GM11168 (cell line): ENCODE results near the gene FOXRED2.
"Not testable (repeated sequence)": the region's sequence is repeated elsewhere in the genome, so short reads cannot be mapped to it uniquely, and the experiment has no call there.

Experiments used
- in situ Hi-C: fragments of 300-500 bp; cut with MboI; formaldehyde crosslinking; loops from one replicate; pipeline ENCODE4 v1.12.0; 2022; ENCODE audit warnings: low sequenced_read_pairs; ENCODE audit not compliant: unreplicated experiment

FOXRED2 gene

DNA sequence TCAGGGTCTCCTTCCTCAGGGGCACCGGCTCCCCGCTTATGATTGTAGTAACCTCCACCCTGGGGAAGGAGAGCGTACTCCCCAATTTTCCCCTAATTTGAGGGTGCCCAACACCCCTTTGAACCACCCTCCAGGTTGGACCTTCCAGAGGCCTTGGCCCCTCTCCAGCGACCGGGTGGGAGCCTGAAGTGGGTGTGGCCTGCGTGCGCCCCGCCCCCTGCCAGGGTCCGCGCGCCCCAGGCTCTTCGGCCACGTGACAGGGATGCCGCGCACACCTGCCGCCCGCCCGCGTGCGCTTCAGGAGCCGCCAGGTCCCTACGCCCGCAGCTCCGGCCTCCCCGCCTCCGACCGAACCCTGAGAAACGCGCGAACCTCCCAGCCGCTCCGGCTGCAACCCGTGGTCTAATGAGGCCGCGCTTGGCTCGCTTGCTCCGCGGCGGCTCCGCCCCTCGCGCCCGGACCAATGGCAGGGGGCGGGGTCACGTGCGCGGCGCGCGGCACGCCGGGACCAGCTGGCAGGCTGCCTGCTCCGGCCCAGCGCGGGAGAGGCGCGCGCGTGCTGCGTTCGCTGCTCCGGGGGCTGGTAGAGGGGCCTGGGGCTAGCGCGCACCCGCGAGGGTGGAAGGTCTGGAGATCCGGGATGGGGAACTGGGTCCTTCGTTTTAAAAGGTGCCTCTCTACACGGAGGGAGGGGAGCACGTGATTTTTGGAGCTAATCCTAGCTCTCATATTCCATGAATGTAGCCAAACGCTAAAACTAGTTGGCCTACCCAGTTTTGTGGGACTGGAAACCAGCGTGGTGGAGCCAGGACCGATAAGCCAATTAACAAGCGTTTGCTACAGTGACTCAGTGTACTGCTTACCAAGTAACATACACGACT, at the start of gene FOXRED2:
Gene FOXRED2, minus strand, starts transcription at position 404 of the 881 bp plus-strand sequence. CDS start 618 bp downstream, outside the sequence.
- in situ Hi-C loops = no loop called here

DNA sequence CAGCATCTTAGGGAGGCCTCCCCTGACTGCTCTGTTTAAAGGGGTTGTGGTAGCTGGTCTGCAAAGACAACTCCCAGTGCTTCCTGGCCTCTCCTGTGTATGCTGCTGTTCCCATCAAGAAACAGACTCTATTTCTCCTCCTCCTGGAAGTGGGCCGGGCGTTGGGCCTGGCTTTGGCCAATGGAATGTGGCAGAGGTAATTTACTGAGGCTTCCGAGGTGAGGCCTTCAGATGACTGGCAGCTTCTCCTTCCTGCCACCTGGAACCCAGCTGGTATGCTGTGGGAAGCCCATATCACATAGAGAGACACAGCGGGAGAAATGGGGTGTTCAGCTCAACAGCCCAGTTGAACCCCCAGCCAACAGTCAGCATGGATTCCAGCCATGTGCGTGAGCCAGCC, 47.3 kb upstream of the FOXRED2 start:
- in situ Hi-C loops = no loop called here

DNA sequence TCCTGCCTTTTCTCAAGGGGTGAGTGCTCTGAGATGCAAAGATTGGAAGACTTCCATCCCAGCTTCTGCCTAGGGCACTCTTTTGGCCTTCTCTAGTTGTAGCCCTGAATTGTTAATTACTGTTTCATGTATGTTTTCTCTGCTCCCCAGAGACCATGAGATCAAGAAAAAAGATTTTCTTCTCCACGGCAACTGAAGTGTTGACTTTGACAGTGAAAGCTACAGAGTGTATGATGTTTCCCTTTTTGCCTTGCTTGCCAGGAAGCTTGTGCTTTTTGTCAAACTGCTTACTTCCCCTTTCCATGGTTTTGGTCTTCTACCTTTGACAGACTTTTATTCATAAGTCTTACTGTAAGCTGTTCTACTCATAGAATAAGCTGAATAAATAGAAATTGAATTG, 45.4 kb upstream of the FOXRED2 start:
- in situ Hi-C loops = no loop called here

DNA sequence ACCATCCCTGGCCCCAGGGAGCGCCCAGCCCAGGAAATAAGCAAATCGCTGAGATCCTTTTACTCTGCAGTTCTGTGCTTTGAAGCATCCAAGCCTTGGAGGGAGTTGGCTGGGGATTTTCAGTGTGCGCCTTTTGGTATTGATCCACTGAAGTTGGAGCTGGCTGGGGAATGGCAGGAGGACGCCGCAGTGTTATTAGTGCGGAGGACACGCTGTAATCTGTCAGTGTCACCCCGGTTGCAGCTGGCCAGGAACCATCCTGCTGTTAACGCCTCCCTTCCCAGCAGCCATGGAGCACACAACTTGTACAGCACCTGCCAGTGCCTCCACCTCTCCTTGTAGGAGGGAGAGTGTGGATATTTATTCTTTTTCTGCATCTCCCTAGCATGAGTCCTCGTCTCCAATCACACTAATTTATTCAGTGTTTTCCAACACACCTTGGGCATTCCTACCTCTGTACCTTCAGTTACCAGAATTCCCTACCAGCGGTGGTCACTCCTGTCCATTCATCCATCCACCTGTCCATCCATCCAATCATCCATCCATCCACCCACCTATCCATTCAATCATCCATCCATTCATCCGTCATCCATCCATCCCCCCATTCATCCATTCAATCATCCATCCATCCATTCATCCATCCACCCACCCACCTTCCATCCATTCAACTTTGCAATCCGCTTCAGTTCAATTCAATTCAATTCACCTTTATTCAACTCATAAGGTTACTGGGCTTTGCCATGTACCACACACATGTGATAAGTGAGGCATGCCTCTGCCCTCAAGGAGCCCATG, 44.1 kb upstream of the FOXRED2 start:
- in situ Hi-C loops = no loop called here

DNA sequence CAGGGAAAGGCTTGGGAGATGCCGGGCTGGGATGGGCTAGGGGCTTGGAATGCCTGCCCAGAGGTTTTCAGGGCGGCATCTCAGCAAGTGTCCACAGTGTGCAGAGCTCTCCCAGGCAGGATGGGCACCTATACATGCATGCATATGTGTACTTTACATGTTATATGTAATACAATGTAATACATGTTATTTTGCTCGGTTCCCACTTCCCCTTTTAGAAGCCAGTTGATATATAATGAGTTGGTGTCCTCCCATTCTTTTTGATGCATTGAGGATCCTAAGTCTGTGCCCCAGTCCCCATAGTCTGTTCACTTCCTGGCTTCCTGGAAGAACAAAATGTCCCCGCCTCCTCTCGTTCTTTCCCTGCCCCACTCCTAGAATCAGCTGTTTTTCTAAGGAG, 42.2 kb upstream of the FOXRED2 start:
- in situ Hi-C loops = no loop called here

DNA sequence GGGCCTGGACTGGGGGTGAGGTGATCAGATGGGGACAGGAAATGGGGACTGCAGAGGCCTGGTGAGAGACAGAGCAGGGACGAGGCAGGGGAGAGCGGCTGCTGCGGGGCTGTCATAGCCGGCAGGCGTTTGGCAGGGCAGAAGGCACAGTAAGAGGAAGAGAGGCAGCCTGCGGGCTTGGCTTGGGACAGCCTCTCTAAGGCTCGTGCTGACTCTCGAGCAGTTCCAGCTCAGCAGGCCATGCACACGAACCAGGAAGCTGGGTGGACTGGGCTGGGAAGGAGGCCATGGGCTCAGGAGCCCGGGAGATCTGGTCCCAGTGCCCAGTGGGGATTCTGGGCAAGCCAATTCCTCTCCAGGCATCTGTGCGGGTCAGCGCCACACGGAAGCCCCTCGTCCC, 41.8 kb upstream of the FOXRED2 start:
- in situ Hi-C loops = no loop called here

DNA sequence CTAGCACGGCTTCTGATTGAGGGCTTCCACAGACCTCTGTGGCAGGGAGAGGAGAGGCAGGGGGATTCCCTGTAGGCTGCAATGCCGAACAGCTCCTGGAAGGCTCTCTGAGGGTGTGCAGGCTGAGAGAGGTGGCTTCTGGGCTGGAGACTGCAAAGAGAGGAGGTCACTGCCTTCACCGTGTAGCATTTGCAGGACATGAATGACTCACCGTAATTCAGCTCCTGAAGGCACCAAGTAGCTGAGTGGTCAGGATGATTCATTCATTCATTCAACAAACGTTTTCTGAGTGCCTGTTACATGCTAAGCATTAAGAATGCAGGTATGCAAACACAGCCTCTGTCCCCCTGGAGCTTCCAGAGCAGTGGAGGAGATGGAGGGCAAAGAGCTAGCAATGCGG, 40.1 kb upstream of the FOXRED2 start:
- in situ Hi-C loops = no loop called here

DNA sequence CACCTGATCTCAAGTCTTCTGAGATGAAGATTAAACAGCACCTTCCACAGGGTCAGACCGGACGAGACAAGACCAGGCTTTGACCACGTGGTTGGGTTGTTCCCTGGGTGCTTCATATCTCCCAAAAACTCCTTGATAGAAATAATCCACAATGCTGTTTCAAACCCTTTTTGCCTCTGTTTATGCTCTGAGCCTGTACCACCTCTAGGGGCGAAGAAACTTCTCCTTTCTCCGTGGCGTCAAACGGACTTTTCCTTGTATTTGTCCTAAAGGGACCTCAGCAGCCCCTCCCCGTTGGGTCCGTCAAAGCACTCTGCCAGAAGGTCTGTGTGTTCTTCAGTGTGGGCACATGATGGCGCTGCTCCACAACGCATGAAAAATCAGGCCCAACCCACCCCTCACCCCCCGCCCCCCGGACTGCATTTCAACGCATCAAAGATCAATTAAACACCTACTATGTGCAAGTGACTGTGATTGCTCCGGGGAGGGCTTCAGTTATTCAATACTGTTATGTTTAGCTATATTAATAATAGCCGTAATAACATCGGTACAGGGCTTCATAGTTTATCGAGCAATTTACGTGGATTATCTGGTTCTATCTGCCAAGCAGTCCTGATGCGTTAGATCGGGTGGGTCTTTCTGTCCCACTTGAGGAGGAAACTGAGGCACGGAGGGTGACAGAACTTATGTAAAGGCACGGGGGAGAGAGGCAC, 39.4 kb upstream of the FOXRED2 start:
- in situ Hi-C loops = no loop called here

DNA sequence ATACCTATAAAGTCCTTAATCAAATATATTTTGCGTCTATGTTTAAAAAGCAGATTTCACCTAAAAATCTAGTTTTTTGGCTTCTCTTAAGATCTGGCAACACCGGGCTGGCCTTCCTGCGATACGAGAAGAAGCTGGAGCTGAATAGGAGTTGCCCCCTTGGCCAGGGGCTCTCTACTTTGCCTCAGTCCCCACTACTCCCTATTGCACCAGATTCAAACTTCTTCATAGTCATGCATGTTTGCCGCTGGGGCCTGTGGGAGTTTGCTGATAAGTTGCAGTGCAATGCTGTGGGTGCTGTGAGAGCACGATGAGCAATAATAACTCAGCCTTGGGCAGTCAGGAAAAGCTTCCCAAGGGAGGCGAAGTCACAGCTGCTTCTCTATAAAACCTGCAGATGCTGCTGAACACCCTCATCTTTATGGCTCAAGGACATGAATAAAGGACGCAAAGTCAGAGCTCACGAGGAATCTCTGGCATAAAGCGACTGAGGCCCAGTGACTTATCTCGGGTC, 37.3 kb upstream of the FOXRED2 start:
- in situ Hi-C loops = no loop called here

DNA sequence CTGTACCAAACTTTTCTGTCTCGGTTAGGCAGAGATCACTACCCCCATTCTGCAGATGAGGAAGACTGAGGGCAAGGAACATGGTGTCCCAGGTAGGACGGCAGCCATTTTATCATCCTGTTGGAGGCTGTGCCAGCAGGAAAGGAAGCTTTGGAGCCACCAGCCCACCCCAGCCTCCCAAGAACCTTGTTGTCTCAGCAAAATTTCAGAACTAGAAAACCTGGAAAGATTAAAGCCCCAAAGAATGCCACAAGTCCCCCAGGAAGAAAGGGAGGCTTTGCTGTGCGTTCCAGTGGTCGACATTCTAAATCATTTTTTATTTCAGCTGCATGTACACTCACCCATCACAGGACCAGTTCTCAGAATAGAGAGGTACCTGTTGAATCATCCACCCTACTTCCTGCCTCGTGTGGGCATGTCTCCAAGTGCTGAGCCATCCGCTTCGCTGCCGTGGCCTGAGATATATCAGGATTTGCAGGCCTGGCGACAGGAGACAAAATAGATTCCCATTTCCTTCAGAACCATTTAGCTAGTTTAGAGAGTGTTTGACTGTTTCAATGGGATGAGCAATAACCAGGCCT, 35.1 kb upstream of the FOXRED2 start:
- in situ Hi-C loops = no loop called here

DNA sequence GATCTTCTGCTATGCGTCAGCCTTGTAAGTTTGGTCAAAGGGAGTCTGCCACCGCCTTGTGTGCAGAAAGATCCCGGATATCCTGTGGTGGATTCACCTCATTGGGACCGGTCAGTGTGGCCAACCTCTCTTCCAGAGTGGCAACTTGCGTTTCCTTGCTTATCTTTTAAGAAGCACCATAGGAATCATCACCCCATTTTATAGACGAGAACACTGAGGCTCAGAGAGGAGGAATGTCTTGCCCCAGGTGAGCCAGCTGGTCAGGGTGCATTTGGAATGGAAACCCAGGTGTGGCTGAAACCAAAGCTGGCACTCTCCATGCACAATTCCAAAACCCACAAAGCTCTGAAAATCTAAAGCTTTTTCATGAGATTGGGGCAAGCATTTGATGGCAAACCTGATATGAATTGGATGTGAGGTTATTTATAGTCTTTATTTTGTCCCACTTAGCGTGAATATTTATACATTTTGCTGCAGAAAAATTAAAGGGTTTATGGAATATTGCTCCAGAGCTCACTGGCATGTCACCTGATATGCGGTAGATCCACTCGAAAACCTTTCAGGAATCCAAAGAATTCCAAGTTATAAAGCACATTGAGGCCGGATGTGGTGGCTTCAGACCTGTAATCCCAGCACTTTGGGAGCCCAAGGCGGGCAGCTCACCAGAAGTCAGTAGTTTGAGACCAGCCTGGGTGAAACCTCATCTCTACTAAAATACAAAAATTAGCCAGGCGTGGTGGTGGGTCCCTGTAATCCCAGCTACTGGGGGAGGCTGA, 34.2 kb upstream of the FOXRED2 start:
- in situ Hi-C loops = no loop called here

DNA sequence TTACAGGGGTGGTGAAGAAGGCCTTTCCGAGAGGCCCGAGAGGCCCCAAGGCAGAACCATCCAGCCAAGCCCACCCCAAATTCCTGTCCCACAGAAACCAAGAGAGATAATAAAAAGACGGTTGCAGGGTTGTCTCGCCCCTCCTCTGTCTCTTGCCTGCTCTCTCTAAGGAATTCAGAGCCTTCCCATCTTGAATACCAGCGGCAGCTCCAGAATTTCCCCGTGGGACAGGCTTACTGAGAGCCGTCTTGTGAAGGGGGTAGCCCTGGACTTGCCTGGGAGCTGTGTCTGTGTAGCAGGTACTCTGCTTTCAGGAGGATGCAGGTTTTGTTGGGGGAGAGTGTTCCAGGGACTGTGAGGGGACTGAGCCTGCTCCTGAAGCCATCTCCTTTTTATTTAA, 31.7 kb upstream of the FOXRED2 start:
- in situ Hi-C loops = no loop called here

DNA sequence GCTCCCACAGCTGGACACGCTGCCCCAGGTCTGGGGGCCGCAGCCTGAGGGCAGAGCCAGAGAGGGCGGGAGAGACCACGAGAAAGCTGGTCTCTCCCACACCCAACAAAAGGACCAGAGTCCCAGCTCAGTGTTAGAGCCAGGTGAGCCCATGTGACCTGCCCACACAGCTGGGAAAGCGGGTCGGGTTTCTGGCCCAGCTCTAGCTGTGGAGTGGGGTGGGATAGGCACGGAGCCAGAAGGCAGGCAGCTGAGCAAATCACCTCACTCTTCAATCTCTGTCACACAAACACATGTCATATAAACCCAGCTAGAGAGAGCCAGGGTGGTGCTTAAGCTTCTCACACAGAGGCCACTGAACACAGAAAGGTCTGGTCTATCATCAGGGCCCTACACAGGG, 29.9 kb upstream of the FOXRED2 start:
- in situ Hi-C loops = no loop called here

DNA sequence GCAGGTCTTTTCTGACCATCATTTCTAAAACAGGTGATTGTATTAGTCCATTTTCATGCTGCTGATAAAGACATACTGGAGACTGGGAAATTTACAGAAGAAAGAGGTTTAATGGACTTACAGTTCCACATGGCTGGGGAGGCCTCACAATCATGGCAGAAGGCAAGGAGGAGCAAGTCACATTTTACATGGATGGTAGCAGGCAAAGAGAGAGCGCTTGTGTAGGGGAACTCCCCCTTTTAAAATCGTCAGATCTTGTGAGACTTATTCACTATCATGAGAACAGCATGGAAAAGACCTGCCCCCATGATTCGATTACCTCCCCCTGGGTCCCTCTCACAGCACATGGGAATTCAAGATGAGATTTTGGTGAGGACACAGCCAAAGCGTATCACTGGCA, 26.5 kb upstream of the FOXRED2 start:
- in situ Hi-C loops = not testable (repeated sequence)

DNA sequence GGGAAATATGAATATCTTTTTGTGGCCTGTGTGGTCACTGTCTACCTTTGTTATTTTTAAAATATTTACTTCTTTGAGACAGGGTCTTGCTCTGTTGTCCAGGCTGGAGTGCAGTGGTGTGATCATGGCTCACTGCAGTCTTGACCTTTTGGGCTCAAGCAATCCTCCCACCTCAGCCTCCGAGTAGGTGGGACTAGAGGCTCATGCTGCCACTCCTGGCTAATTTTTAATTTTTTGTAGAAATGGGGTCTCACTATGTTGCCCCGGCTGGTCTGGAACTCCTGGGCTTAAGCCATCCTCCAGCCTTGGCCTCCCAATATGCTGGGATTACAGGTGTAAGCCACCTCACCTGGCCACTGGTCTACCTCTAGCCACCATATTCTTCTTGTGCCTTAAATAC, 25.6 kb upstream of the FOXRED2 start:
- in situ Hi-C loops = no loop called here

DNA sequence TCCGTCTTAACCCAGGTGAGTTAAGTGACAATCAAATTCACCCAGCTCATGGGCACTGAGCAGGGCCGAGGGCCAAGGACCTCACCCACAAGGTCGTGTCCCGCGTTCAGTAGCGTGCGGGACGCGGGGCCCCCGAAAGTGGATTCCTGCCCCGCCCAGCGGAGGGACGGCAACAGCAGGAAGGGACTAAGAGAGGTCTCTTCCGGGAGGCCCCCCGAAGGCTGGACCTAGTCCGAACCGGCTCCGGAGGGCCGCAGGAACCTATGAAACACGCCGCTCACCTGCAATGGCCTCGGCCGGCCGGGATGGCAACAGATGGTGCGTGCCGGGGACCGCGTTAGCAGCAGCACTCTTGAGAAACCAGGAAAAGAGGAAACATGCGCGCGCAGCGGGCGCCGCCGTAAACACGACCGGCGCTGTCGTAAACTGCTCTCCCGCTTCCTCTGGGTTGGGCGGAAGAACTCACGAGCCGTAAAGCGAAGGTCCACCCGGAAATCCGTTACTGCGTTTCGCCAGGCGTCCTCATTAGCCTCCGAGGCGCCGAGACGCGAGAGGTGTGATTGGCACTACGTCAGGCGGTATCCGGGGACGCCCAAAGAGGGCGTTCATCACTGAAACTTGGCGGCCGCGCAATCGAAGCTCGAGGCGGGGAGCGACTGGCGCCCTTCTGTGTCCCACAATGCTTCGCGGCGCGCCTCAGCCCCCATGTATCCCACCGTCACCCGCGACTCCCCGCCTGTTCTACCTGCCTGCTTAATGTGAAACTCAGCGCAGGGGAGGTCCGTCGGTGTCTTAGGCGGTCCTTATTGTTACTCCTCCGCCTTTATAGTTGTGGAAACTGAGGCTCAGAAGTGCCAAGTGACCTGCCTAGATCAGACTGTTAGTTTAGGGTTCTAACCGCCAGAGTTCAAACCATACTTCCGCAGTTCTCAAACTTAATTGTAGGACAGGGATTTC, 22.2 kb upstream of the FOXRED2 start, which contains the start of gene EIF3D:
Gene EIF3D, minus strand, starts transcription at position 372 of the 957 bp plus-strand sequence. CDS start 3,045 bp downstream, outside the sequence.
- in situ Hi-C loops = no loop called here

DNA sequence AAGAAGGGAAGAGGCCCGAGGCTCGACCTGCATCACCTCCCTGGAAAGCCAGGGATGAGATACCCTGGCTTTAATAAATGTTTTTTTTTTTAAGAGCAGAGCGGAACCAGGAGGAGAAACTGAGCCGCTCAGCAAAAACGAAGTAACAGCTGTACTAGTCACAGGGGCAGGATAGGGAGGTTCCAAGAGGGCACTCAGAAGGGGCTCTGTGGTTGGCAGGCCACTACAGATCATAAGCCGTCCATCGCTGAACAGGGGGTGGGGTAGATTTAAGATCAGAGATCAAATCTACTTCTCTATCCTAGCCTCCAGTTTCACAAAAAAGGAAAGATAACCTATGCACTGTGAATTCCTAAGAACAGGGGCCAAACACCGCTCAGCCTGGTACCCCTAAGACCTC, 21.5 kb upstream of the FOXRED2 start:
- in situ Hi-C loops = no loop called here

DNA sequence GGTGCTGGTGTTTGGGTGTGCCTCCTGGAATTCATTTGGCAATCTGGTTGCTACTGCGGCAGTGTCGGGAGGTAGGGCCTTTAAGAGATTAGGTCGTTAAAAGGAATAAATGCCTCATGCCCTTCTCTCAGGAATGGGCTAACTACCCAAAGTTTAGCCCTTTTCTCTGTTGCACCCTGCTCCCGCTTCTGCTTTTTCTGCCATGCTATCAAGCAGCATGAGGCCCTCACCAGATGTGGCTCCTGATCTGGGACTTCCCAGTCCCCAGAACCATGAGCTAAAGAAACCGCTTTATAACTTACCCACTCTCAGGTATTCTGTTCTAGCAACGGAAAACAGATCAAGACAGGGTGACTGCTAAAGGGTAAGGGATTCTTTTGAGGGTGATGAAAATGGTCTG, 15.8 kb upstream of the FOXRED2 start:
- in situ Hi-C loops = no loop called here
